ENCODE results near the gene SOCS1.
A peak's percentile ranks its signal among the peaks of the same experiment; 100 is the strongest.

SOCS1 gene

DNA sequence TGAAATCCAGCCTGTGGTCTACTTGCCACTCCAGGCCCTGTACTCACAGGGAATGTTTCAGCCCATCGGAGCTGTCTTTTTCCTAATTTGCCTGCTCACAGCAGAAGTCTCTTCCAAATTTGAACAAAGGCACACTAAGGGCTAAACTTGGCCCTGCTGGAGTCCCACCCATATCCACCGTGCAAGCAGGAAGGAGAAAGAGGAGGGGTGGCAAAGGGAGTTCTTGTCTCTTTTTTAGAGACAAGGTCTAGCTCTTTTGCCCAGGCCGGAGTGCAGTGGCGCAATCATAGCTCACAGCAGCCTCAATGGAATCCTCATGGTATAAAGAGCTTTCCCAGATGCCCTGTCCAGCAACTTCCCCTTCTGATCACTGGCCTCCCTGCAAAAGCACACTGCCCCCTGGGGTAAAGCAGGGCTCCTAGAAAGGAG is 27.8 kb upstream of the SOCS1 start:
- no peak for DNase-seq

DNA sequence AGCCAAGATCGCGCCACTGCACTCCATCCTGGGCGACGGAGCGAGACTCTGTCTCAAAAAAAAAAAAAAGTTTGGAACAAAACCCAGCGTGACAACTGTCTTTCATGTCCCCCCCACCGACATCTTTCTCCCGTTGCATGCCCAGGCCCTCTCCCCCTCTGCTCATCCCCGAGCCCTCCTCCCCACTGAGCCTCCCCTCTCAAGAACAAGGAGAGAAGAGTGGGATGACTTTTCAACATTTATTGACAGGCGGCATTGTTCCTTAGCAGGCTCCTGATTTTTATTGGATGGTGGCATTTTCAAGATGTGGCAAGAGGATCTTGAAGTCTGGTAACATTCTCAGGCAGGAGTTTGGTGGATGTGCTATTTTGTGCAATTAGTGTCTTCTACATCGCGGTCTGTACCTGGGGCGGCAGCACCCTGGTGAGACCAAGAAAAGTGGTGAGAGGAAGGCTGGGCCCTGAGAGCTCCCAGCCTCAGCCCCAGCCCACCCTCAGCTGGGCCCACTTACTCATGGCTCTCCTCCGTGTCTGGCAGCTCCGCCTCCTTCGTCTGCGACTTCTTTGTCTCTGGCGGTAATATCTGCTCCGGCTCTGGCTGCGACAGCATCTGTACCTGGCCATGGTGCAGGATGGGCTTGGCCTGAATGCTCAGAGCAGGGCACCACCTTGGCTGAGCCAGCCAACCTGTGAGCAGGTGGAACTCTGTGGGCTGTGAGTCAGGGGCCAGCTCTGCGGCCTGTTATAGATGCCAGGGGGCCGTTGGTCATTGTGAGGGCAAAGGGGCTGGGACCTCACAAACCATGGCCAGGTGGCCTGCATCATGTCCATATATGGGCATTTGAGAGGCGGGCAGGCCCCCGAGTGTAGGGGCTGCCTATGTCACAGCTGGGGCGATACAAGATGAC is 24.9 kb upstream of the SOCS1 start, which contains the start of gene PRM1:
Gene PRM1 (minus strand): TSS at position 715 of the 907 bp plus-strand sequence. CDS start 92 bp downstream, at position 623.
- no peak for DNase-seq

DNA sequence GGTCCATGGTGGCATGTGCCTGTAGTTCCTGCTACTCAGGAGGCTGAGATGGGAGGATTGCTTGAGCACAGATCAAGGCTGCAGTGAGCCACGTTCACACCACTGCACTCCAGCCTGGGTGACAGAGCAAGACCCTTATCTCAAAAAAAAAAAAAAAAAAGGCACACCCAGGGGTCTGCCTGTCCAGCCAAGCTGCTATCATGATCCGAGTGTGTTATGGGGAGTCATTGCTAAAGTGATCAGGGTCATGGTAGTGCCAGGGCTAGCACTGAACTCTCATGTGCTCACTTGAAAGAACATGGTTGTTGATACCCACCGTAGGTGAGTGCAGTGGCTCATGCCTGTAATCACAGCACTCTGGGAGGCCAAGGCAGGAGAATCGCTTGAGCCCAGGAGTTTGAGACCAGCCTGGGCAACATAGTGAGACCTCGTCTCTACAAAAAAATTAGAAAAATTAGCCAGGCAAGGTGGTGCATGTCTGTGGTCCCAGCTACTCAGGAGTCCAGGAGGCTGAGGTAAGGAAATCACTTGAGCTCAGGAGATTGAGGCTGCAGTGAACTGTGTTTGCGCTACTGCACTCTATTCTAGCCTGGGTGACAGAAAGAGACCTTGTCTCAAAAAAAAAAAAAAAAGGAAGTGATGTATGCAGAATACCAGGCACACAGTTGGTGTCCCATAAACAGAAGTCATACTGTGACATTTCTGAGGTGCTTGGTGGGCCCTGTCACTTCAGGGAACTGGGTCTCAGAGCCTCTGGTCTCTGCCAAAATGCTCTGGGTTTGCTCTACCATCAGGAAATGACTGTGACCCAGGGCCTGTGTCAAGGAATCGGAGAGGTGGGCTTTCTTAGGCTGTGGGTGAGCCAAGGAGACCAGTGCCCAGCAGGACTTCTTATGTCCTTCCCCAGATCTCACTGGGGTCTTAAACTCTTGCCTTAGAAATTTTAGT is 23.0 kb upstream of the SOCS1 start:
- no peak for DNase-seq

DNA sequence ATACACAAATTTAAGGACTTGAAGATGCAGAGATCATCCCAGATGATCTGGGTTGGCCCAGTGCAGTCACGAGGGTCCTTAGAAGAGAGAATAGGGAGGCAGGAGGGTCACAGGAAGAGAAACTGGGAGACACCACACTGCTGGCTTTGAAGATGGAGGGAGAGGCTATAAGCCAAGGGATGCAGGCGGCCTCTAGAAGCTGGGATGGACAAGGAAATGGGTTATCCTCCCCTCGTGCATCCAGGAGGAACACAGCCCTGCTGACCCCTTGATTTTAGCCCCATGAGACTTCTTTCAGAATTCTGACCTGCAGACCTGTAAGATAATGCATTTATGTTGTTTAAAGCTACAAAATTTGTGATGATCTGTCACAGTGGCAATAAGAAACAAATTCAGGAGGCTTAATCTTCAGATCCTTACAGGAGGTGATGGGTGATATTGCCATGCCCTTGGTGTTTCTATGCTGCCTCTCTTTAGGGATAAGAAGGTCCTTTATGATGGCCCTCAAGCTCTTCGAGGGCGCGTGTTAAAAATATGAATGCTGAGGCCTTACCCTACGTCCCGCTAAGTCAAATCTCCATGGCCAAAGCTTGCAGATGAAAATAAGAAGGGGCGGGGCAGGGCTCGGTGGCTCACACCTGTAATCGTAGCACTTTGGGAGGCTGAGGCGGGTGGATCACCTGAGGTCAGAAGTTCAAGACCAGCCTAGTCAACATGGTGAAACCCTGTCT is 21.8 kb upstream of the SOCS1 start:
- no peak for DNase-seq

DNA sequence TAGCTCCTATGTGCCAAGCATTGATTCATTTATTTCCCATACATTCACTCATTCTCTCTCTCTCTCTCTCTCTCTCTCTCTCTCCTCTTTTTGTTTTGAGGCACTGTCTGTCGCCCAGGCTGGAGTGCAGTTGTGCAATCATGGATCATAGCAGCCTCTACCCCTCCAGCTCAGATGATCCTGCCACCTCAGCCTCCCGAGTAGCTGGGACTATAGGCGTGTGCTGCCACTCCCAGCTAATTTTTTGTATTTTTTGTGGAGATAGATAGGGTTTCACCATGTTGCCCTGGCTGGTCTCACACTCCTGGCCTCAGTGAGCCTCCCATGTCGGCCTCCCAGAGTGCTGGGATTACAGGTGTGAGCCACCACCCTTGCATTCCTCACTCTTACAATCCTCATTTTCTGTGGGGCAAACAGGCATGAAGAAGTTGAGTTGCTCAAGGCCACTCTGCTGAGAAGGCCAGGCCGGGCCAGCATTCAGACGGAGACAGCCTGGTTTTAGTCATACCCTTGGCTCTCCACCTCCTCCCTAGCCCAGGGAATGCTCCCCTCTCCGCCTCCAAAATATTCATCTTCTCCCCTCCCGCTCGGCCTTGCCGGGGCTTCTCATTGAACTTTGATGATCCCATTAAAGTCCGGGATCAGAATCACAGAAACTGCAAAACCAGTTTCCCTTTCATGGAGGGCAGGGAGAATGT is 21.0 kb upstream of the SOCS1 start:
- DNase-seq: no peak

DNA sequence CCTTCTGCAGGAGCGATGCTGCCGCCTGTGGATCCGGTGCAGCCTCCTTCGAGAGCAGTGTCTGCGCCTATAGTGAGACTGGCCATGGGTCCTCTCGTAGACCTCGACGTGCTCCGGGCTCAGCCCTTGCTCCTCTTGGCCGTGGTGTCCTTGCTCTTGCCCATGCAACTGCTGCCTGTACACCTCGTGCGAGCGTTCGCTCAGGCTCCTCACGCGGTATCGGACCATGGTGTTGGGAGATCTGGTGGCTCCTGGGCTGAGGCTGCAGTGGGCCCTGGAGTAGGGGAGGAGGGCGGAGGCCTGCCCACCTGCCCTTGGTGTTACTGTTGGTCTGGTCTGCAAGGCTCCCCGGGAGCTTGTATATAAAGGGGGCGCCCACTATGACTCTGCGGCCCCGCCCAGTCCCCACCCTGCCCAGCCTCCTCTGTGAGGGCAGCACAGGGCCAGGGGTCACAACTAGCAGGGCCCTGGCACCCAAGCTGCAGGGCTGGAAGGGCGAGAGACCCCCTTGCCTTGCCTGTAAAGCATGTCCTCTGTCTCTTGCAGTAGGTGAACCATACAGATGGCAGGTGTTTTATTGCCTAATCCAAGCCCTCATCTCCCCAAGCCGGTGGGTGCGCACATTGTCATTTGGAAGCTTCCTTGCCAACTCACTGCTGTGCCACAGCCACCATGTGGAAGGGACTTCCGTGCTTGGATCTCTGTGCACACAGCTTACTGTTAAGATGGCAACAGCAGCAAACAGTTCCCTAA is 20.3 kb upstream of the SOCS1 start, which contains the start of gene PRM2:
Gene PRM2 (minus strand): TSS at position 338 of the 753 bp plus-strand sequence. CDS start 110 bp downstream, at position 228.
- DNase-seq: no peak

DNA sequence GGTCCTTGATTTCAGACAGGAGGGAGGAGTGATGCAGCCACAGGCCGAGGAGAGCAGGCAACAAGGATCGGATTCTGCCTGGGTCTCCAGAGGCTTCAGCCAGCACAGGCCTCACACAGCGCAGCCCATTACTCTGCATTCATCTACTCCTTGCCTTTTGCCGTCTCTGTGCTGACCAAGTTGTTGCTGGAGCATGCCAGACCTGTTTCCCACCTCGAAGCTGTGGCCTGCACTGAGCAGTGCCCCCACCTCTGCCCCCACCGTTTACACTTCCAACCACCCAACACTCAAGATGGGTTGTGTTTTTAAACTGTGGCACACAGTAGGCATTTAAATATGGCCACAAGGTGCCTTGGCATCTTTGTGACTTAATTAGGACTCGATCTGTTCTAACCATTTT is 19.0 kb upstream of the SOCS1 start:
- no peak for DNase-seq

DNA sequence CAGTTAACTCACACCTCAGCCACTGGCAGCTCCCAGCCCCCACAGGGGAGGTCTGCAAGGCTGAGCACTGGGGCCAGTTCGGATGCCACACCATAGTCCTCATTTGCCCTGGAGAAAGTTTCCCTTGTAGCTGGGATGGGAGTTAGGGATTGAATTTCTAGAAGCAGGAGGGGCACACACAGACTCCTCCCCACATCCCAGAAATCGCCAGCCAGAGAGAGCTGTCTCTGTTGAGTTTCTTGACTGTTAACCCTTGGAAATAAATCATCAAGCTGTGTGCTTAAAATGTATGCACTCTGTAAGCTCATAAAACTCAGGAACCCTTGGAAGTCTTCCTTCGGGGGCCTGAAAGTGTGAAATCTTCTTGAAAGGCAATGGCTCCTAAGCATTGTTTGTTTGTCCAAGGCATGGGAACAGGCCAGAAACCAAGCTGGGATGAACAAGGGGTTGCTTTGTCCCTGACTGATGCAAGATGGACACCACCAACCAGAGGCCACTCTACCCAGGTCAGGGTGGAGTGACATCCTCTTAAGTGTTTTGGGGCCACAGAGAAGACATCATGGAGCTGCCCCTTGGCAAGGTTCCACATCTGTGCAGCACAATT is 17.8 kb upstream of the SOCS1 start:
- no peak for DNase-seq

DNA sequence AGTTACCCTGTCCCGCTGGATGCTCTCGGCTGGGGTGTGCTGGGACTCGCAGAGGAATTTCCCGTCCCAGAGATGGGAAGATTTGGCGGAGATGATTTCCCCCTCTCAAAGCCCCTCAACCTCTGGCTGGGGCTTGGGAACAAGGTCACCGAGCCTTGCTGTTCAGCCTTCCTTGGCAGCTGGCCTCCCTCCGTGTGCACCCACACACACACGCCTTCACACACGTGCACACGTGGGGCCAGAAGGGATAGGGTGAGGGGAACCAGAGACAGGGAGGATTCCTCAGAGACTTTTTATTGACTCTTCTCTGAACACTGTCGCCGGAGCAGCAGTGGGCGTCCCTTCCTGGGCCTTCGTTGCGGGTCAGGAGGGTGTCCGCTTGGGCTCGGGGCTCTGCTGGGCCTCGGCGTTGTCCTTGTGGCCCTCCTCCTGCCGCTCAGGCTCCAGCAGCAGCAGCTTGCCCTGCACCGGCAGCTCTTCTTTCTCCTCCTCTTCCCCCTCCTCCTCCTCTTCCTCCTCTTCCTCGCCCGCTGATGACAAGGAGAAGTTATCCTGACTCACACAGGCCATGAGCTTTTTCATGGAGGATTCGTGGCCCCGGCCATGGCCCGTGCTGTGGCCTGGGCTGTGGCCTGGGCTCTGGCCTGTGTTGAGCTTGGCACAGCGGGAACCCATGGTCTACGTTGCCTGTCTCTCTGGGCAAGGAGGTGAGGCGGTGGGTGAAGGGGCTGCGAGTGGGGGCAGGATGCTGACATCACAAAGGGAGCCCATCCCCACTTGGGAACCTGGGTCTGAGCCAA is 17.1 kb upstream of the SOCS1 start, which contains the start of gene PRM3:
Gene PRM3 (minus strand): TSS at position 709 of the 800 bp plus-strand sequence. CDS start 34 bp downstream, at position 675.
- no peak for DNase-seq

DNA sequence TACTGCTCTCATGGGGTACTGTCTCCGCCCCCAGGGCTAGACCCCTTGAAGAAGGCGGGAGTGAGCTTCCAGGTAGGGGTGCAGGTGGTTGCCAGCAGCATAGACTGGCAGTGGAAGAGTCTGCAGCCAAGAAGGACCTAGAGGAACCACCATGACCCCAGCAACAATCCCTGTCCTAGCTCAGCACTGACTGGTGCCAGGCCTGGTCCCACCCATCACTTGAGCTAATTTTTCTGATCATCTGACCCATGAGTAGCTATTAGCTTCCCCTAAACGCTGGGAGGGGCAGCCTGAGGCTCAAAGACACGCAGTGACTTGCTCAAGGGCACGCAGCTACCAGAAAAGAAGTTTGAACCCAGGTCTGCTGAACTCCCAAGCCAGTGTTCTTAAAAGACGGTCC is 16.5 kb upstream of the SOCS1 start:
- no peak for DNase-seq

DNA sequence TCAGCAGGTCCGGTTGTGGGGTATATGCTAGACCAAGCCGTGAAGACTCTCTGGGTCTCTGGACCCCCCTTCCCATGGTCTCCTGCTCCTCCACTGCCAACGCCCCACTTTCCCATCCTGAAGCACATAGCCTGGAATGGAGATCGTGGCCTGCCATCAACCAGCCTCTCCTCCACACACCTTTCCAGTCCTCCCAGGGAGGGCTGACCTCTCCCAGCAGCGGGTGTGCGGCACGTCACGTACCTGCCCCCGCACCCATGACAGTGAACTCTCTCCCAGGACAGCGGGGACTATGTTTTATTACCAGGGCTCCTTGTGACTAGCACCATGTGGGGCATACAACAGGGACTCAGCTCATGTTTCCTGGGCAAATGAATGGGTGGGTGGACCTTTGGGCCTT is 15.6 kb upstream of the SOCS1 start:
- DNase-seq: no peak

DNA sequence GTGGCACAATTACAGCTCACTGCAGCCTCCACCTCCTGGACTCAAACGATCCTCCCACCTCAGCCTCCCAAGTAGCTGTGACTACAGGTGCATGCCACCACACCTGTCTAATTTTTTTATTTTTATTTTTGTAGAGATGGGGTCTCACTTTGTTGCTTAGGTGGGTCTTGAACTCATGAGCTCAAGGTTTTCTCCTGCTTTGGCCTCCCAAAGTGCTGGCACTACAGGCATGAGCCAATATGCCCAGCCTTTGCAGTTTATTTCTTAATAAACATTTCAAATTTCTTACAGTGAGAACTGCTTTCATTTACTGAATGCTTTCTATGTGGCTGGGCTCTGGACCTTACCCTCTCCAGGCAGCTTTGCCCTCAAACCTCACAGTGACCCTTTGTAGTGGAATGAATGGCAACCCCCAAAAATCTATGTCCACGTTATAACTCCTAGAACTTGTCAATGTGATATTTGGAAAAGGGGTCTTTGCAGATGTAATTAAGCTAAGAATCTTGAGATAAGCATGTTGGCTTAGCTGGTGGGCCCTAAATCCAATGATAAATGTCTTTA is 14.7 kb upstream of the SOCS1 start:
- no peak for DNase-seq

DNA sequence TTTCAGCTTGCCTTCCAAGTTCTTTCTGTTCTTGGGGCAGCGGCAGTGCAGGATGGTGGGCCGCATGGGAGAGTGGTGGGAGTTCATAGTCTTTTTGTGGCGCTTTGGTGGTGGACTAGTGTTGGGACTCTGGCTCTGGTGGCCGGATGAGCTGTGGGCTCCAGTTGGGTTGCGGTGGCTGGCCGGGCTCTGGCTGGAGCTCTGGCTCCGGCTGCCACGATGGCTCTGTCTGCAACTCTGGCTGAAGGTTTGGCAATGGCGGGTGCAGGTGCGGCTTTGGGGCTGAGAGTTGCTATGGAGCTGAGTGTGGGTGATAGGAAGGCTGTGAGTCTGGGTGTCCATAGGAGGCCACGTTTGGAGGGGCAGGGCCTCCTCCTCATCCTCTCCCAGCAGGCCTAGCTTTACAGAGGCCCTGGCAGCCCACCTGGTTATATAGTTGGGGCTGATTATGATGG is 12.9 kb upstream of the SOCS1 start, which contains the start of gene TNP2:
Gene TNP2 (minus strand): TSS at position 405 of the 455 bp plus-strand sequence. CDS start 63 bp downstream, at position 342.
- DNase-seq: no peak

DNA sequence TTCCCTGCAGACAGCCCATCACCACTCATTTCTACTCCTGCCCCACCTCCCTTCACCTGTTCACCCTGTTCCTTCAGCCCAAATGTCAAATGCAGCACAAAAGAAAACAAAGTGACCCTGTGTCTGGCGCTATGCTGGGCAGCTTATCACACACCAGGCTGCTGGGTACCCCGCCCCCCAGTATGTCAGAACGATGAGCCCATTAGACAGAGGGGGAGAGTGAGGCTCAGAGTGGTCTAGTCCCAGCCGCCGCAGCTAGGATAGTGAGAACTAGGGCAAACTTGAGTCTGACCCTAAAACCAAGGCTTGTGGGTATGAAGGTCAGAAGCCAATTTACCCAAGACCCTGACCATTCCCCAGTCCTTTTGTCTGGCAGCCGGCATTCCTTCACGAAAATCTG is 9.1 kb upstream of the SOCS1 start:
- no peak for DNase-seq

DNA sequence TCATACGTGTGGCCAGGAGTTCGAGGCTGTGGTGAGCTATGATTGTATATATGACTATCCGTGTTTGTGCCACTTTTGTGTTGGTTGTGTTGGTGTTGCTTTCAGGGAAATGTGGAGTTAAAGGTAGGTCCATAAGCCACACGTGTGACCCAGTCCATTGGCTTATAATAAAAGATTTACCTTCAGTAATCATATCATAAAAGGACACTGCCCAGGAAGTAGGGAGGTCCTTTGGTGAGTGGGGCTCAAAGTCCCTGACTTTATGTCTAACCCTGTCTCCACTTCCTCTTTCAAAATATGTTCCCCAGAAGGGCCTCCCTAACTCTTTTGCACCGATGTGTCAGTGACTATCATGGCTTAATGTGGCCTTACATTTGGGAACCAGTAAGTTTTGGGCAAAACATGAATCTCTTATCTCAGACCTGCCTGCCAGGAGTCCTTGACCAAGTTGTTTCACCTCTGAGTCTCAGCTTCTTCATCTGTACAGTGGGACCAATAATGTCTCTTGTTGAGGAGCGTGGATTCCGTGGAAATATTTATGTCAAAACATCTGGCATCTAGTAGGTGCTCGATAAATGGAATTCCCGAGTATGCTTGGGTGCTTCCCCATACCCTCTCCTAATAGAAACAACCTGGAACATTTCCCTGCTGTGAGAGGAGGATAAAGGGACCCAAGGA is 8.3 kb upstream of the SOCS1 start:
- DNase-seq: no peak

DNA sequence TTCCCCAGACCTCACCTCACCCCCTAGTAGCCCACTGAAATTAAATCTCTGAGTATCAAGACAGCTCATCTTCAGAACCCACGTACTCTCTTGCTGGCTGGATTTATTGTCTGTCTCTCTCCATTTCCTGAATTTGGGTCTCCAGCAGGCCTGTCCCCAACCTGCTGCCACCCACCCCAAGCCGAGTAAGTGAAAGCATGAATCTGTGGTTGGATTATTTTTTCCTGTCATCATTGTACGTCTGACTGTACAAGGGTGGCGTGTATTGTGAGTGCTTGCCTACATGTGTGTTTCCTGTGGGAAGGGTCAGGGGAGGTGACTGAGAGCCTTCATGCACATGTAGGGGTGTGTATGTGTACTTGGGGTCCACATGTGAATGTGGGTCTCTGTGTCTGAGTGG is 7.7 kb upstream of the SOCS1 start:
- peak; percentile 71 for DNase-seq

DNA sequence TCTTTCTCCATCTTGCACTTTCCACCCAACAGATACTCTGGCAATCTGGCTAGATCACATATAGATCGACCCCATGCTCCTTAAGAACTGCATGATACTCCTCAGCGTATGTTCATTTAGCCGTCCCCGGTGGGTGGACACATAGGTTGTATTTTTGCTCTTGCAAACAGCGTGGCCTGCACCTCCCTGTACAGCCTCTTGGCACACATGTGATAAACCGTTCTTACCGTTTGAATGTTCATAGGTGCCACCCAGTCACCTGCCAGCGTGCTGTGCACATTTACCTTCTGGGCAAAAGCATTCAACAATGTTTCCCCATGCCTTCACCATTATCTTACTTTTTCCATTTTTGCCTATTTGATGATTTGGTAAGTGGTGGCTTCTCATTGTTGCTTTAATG is 6.9 kb upstream of the SOCS1 start:
- DNase-seq: no peak

DNA sequence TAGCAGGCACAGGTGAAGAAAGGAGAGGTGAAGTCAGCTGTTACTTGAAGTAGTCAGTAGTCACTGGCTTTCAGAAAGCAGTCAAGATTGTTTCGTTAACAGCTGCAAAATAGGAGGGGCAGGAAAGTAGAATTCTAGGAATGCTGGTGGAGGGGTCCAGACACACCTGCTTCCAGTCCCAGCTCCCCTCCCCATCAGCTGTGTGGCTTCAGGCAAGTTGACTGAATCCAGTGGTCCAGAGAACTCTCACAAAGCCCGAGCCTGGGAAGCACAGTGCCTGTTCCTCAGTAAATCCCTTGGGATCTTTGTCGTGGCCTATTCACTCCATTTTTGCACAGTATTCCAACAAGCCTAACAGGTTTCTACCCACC is 4.6 kb upstream of the SOCS1 start:
- no peak for DNase-seq
